Measurements from ENCODE around the gene PROKR2.

Gene PROKR2

DNA sequence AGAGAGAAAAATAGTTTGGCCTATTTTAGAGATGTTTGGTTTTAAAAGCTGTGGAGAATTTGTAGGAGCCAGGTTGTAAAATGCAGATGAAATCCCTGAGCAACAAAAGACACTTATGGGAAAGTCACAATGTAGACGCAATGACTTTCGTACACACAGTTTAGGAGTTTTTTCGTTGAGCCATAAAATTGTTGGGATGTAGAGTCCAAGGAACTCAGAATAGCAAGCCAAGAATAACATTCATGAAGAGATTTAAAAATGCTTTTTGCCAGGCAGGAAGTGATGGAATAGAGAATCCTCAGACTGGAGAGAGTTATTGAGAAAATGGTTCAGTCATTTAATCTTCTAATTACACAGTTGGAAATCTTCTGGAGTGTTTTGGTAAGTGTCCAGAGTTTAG is 11.5 kb upstream of the PROKR2 start:
- no peak for TF ChIP-seq CTCF (IDR thresholded peaks at IDR 0.05; ENCODE audit: low read depth, low read length)
- no peak for TF ChIP-seq EZH2phosphoT487 (IDR thresholded peaks at IDR 0.05; ENCODE audit: low read depth)

GRCh38 chr20:5327356-5327755 is 10.6 kb upstream of the PROKR2 start:
- Histone ChIP-seq H2AFZ (ENCODE audit: low read depth, low read length) (no peak overlapping the region), H3K9ac (ENCODE audit: low read length) (no peak overlapping the region), H3K9me3 (ENCODE audit: insufficient read depth, low read length) (no peaks in the 10 kb centered on the region), H3K4me3 (ENCODE audit: low read length) (no peak overlapping the region), H3K79me2 (ENCODE audit: low read length) (no peaks in the 10 kb centered on the region), H3K4me2 (ENCODE audit: low read length) (no peak overlapping the region), H4K20me1 (ENCODE audit: insufficient read depth, low read length) (no peaks in the 10 kb centered on the region), H3K36me3 (replicated peaks; ENCODE audit: low read depth, low read length) (no peaks in the 10 kb centered on the region), H3K27ac (ENCODE audit: low read length) (no peak overlapping the region), H3K27me3 (ENCODE audit: low read depth, low read length) (peaks cover 46% of the 10 kb centered on the region), H3K4me1 (ENCODE audit: low read length) (no peaks in the 10 kb centered on the region)
- TF ChIP-seq EZH2phosphoT487 (IDR thresholded peaks at IDR 0.05; ENCODE audit: low read depth) (no peak), CTCF (IDR thresholded peaks at IDR 0.05; ENCODE audit: low read depth, low read length) (no peak)

More for the DNA sequence above, 11.5 kb upstream of the PROKR2 start:
- H3K27ac ChIP-seq (ENCODE audit: low read length), result no peak overlapping the region
- H3K4me3 ChIP-seq (ENCODE audit: low read length), result no peak overlapping the region
- peaks cover 50% of the 10 kb centered on the region for H3K27me3 ChIP-seq (ENCODE audit: low read depth, low read length)
- no peak overlapping the region for H2AFZ ChIP-seq (ENCODE audit: low read depth, low read length)
- no peak overlapping the region for H3K4me2 ChIP-seq (ENCODE audit: low read length)
- H4K20me1 ChIP-seq (ENCODE audit: insufficient read depth, low read length), result no peaks in the 10 kb centered on the region
- no peaks in the 10 kb centered on the region for H3K79me2 ChIP-seq (ENCODE audit: low read length)
- no peaks in the 10 kb centered on the region for H3K9me3 ChIP-seq (ENCODE audit: insufficient read depth, low read length)
- no peaks in the 10 kb centered on the region for H3K36me3 ChIP-seq (replicated peaks; ENCODE audit: low read depth, low read length)
- no peaks in the 10 kb centered on the region for H3K4me1 ChIP-seq (ENCODE audit: low read length)
- no peak overlapping the region for H3K9ac ChIP-seq (ENCODE audit: low read length)

- TF ChIP-seq EZH2phosphoT487 (IDR thresholded peaks at IDR 0.05; ENCODE audit: low read depth) (no peak), CTCF (IDR thresholded peaks at IDR 0.05; ENCODE audit: low read depth, low read length) (no peak)
- H3K79me2 ChIP-seq (ENCODE audit: low read length), result no peaks in the 10 kb centered on the region
- H3K4me3 ChIP-seq (ENCODE audit: low read length), result no peak overlapping the region
- H3K9me3 ChIP-seq (ENCODE audit: insufficient read depth, low read length), result no peaks in the 10 kb centered on the region
- H3K27ac ChIP-seq (ENCODE audit: low read length), result no peak overlapping the region
- H3K36me3 ChIP-seq (replicated peaks; ENCODE audit: low read depth, low read length), result no peaks in the 10 kb centered on the region
- no peak overlapping the region for H2AFZ ChIP-seq (ENCODE audit: low read depth, low read length)
- no peaks in the 10 kb centered on the region for H4K20me1 ChIP-seq (ENCODE audit: insufficient read depth, low read length)
- H3K4me2 ChIP-seq (ENCODE audit: low read length), result no peak overlapping the region
- peaks cover 8% of the 10 kb centered on the region for H3K27me3 ChIP-seq (ENCODE audit: low read depth, low read length)
- no peak overlapping the region for H3K9ac ChIP-seq (ENCODE audit: low read length)
- no peaks in the 10 kb centered on the region for H3K4me1 ChIP-seq (ENCODE audit: low read length)
Measured at GRCh38 chr20:5315807-5316187, 957 bp downstream of the PROKR2 start.

- no peaks in the 10 kb centered on the region for H3K36me3 ChIP-seq (replicated peaks; ENCODE audit: low read depth, low read length)
- TF ChIP-seq CTCF (IDR thresholded peaks at IDR 0.05; ENCODE audit: low read depth, low read length), result no peak
- TF ChIP-seq EZH2phosphoT487 (IDR thresholded peaks at IDR 0.05; ENCODE audit: low read depth), result no peak
- H3K79me2 ChIP-seq (ENCODE audit: low read length), result no peaks in the 10 kb centered on the region
- H3K4me2 ChIP-seq (ENCODE audit: low read length), result no peak overlapping the region
- H3K4me3 ChIP-seq (ENCODE audit: low read length), result no peak overlapping the region
- H3K27ac ChIP-seq (ENCODE audit: low read length), result no peak overlapping the region
- peaks cover 9% of the 10 kb centered on the region; the same call in 1 of the 2 replicates for H3K27me3 ChIP-seq (ENCODE audit: low read depth, low read length)
- H3K4me1 ChIP-seq (ENCODE audit: low read length), result no peaks in the 10 kb centered on the region
- H3K9ac ChIP-seq (ENCODE audit: low read length), result no peak overlapping the region
- H2AFZ ChIP-seq (ENCODE audit: low read depth, low read length), result no peak overlapping the region
- no peaks in the 10 kb centered on the region for H3K9me3 ChIP-seq (ENCODE audit: insufficient read depth, low read length)
- no peaks in the 10 kb centered on the region for H4K20me1 ChIP-seq (ENCODE audit: insufficient read depth, low read length)
Measured at GRCh38 chr20:5313916-5314315, 2.8 kb downstream of the PROKR2 start.

Measured in OCI-LY3 (cell line).